Transverse colon (tissue), 4 donors: ENCODE results near the gene CEP83. TPM values are rescaled to one million over a fixed set of nuclear protein-coding genes. Genes with fewer than 3 reads are reported as not detected.
A peak's percentile ranks its signal among the peaks of the same experiment; 100 is the strongest.

Experiments used
- DNase-seq: peaks from one replicate; pipeline ENCODE4 v3.0.0-alpha.2; 2019
- H3K27ac ChIP-seq, 4 donors: fragments of 200-600 bp; sonication (generic); 2 replicates each; pipeline ENCODE4 v1.5.1; 2016 to 2018; ENCODE audit warnings: inconsistent platforms in 4 of 4
- H3K27me3 ChIP-seq: fragments of 200-600 bp; sonication (generic); 2 replicates; pipeline ENCODE4 v1.5.1; 2017; ENCODE audit warnings: inconsistent platforms
- H3K36me3 ChIP-seq, 4 donors: fragments of 200-600 bp; sonication (generic); 2 replicates each; pipeline ENCODE4 v1.5.1; 2017 to 2019; ENCODE audit warnings: inconsistent platforms in 4 of 4
- H3K4me1 ChIP-seq, 4 donors: fragments of 200-600 bp; sonication (generic); 2 replicates each; pipeline ENCODE4 v1.5.1; 2017 to 2020; ENCODE audit warnings: inconsistent platforms in 4 of 4
- H3K4me3 ChIP-seq, 4 donors: fragments of 200-600 bp; sonication (generic); 1 replicate in 1 of 4; 2 replicates in 3 of 4; pipeline versions ENCODE4 v1.5.1 to v1.6.1; 2017 to 2019; ENCODE audit warnings: inconsistent platforms in 4 of 4
- H3K9me3 ChIP-seq, 2 donors: fragments of 200-600 bp; sonication (generic); 2 replicates each; pipeline ENCODE4 v1.5.1; 2017 to 2019; ENCODE audit warnings: inconsistent platforms in 2 of 2
- CTCF ChIP-seq, 5 experiments: fragments of 200-600 bp in 3 of 5; fragments of 450-650 bp in 2 of 5; sonication (generic) in 3 of 5; IDR thresholded peaks; 1 replicate in 2 of 5; 2 replicates in 3 of 5; pipeline ENCODE4 v1.5.1; 2016 to 2017; ENCODE audit warnings: antibody characterized with exemption in 5 of 5, inconsistent platforms in 3 of 5, mild to moderate bottlenecking in 2 of 5, moderate library complexity in 1 of 5
- EP300 ChIP-seq: sonication (generic); formaldehyde crosslinking; IDR thresholded peaks from one replicate; pipeline ENCODE4 v1.6.1; 2017; ENCODE audit warnings: antibody characterized with exemption, low read depth
- POLR2A ChIP-seq: fragments of 450-650 bp; IDR thresholded peaks from one replicate; pipeline ENCODE4 v1.6.1; 2016; ENCODE audit warnings: antibody characterized with exemption, mild to moderate bottlenecking, moderate library complexity
- POLR2AphosphoS5 ChIP-seq, 3 donors: sonication (generic); formaldehyde crosslinking; IDR thresholded peaks; one replicate each; pipeline ENCODE4 v1.6.1; 2016; ENCODE audit warnings: antibody characterized with exemption in 3 of 3
- WGBS, 2 donors: methylation state at CpG; one replicate each; pipeline ENCODE4 v1.1.5; 2018; ENCODE audit warnings: low coverage in 1 of 2; 5-methylcytosine and 5-hydroxymethylcytosine counted together
- in situ Hi-C, 4 donors: fragments of 200-750 bp; cut with MboI; loops; one replicate each; pipeline versions ENCODE4 v1.15.0 to v1.15.1; 2017; ENCODE audit warnings: low sequenced_read_pairs in 3 of 4, low pct_ligation_motif_present in 1 of 4, low pct_unique_long_range_greater_than_20kb in 1 of 4
- intact Hi-C: fragments of 100-400 bp; cut with DNase I; formaldehyde crosslinking; loops from one replicate; pipeline ENCODE4 v1.15.1; 2023; ENCODE audit warnings: low total_unique reads
- total RNA-seq, 4 donors: library from RNA; depleted of rRNA; stranded (reverse); fragments of >200 nt; gene quantifications; one replicate each; pipeline ENCODE4 v1.1.0, GENCODE V29; 2016

The CEP83 gene
- total RNA-seq, 4 donors from 2014 or later, result 3.0 to 104 (median 17.0) TPM

- Histone ChIP-seq H3K36me3 (no peaks in the 10 kb centered on the region), H3K4me3 (no peak overlapping the region), H3K27ac (no peak overlapping the region), H3K9me3 (no peaks in the 10 kb centered on the region), H3K4me1 (peaks cover 7 to 33% (median 12%) of the 10 kb centered on the region in 4 donors), H3K27me3 (no peaks in the 10 kb centered on the region)
- intact Hi-C loops, result no loop called here
- no peak for DNase-seq
- WGBS, 2 donors, result 91 to 100% methylated on average over 3 to 7 of the region's 7 CpGs
- TF ChIP-seq EP300, result no peak
- in situ Hi-C loops, result no loop called here
Measured at GRCh38 chr12:94265539-94265938, 194.1 kb downstream of the CEP83 start.

- no peaks in the 10 kb centered on the region for H3K9me3 ChIP-seq
- no peak overlapping the region for H3K4me3 ChIP-seq
- 92 to 96% methylated on average over 16 to 19 of the region's 19 CpGs for WGBS, 2 donors
- in situ Hi-C loops (no loop called here), intact Hi-C loops (no loop called here)
- no peaks in the 10 kb centered on the region for H3K36me3 ChIP-seq
- H3K27me3 ChIP-seq, result no peaks in the 10 kb centered on the region
- TF ChIP-seq CTCF (IDR thresholded peaks at IDR 0.05), result no peak
- TF ChIP-seq POLR2A, result no peak
- TF ChIP-seq POLR2AphosphoS5 (IDR thresholded peaks at IDR 0.05), result no peak
- TF ChIP-seq EP300, result no peak
- H3K27ac ChIP-seq, result no peak overlapping the region
- no peak for DNase-seq
- H3K4me1 ChIP-seq, result peaks cover 7 to 33% (median 12%) of the 10 kb centered on the region in 4 donors
Measured at GRCh38 chr12:94264736-94265485, 194.8 kb downstream of the CEP83 start.

- Histone ChIP-seq H3K36me3 (no peaks in the 10 kb centered on the region), H3K4me1 (peaks cover 7 to 33% (median 12%) of the 10 kb centered on the region in 4 donors), H3K9me3 (no peaks in the 10 kb centered on the region), H3K4me3 (no peak overlapping the region), H3K27ac (peak overlapping the region in 1 of 4 donors; percentile 84), H3K27me3 (no peaks in the 10 kb centered on the region)
- in situ Hi-C loops, result no loop called here
- no peak for DNase-seq
- intact Hi-C loops, result no loop called here
- TF ChIP-seq EP300 (no peak), CTCF (IDR thresholded peaks at IDR 0.05) (no peak), POLR2AphosphoS5 (IDR thresholded peaks at IDR 0.05) (no peak), POLR2A (no peak)
- WGBS, 2 donors, result 85 to 88% methylated on average over 14 to 20 of the region's 20 CpGs
Measured at GRCh38 chr12:94263905-94264561, 195.6 kb downstream of the CEP83 start.

GRCh38 chr12:94263011-94263811 is 196.5 kb downstream of the CEP83 start:
- intact Hi-C loops, result no loop called here
- in situ Hi-C loops, result no loop called here
- peak overlapping the region in 3 of 4 donors; percentile 33 to 50 (median 44) for H3K4me3 ChIP-seq
- H3K4me1 ChIP-seq, result peaks cover 7 to 33% (median 12%) of the 10 kb centered on the region in 4 donors
- peak; percentile 33 for DNase-seq
- no peaks in the 10 kb centered on the region for H3K36me3 ChIP-seq
- H3K27me3 ChIP-seq, result no peaks in the 10 kb centered on the region
- 43 to 100% methylated on average over 1 to 14 of the region's 14 CpGs for WGBS, 2 donors
- H3K9me3 ChIP-seq, result no peaks in the 10 kb centered on the region
- no peak for TF ChIP-seq EP300
- TF ChIP-seq POLR2AphosphoS5 (IDR thresholded peaks at IDR 0.05), result no peak
- TF ChIP-seq POLR2A, result no peak
- peak overlapping the region; percentile 69 to 84 (median 78) for H3K27ac ChIP-seq
